ENCODE results near the gene LRRC55. TPM values are rescaled to one million over a fixed set of nuclear protein-coding genes. Genes with fewer than 3 reads are reported as not detected.

LRRC55 gene, protein sequence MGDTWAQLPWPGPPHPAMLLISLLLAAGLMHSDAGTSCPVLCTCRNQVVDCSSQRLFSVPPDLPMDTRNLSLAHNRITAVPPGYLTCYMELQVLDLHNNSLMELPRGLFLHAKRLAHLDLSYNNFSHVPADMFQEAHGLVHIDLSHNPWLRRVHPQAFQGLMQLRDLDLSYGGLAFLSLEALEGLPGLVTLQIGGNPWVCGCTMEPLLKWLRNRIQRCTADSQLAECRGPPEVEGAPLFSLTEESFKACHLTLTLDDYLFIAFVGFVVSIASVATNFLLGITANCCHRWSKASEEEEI
- polyA plus RNA-seq (not detected in 3 replicates), polyA minus RNA-seq (not detected in 3 replicates)
- not detected for polyA plus RNA-seq (2011; ENCODE audit: low read depth)
- polyA plus RNA-seq (2011; cell fraction: cytosol; rRNA removed): not detected in 2 replicates
- polyA plus RNA-seq (2011; cell fraction: nucleus; rRNA removed): 0.03 TPM in 1 of 2 replicates, not detected in the other
- 0.06 TPM in 1 of 2 replicates, not detected in the other for polyA plus RNA-seq (2012; ENCODE audit: low replicate concordance)
- not detected for polyA minus RNA-seq (2011; cell fraction: cytosol; rRNA and poly(A)+ RNA removed)
- polyA minus RNA-seq (2011; cell fraction: nucleus; rRNA and poly(A)+ RNA removed): not detected in 2 replicates

DNA sequence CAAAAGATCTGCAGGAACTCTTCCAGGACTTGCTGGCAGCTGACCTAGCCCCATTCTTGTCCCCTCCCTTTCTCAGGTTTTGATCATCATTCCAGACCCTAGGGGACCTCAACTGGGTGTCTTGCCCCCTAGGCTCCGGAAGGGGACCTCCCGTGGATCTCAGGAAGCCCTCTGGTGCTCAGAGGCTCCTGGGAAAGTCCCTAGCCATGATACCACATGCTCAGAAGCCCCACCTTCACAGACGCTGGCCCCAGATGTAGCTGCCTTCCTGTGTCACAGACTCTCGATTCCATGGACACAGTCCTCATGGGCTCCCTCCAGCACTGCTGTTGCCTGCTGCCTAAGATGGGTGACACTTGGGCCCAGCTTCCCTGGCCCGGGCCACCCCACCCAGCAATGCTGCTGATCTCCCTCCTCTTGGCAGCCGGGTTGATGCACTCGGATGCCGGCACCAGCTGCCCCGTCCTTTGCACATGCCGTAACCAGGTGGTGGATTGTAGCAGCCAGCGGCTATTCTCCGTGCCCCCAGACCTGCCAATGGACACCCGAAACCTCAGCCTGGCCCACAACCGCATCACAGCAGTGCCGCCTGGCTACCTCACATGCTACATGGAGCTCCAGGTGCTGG lies at the start of gene LRRC55:
Gene LRRC55, plus strand, starts transcription at position 276 of the 628 bp plus-strand sequence. Its CDS starts 70 bp downstream, at position 346.
- H3K79me2 ChIP-seq (ENCODE audit: control insufficient read depth, insufficient read depth, low read length): no peaks in the 10 kb centered on the region
- dilution Hi-C loops (cut with MboI; ENCODE audit: extremely low pct_ligation_motif_present, low sequenced_read_pairs): no loop called here
- no peak within 1 kb of the TSS for H3K27ac ChIP-seq (ENCODE audit: control insufficient read depth, insufficient read depth, low read length)
- FAIRE-seq (no peak), DNase-seq (ENCODE audit: low read depth, low spot score) (no peak)
- no peaks in the 10 kb centered on the region for H3K4me1 ChIP-seq (ENCODE audit: control insufficient read depth, extremely low read depth, insufficient read depth, low read length)
- H3K9me1 ChIP-seq (ENCODE audit: control insufficient read depth, extremely low read depth, insufficient read depth, low read length): no peaks in the 10 kb centered on the region
- no peak within 1 kb of the TSS for H2AFZ ChIP-seq (ENCODE audit: control insufficient read depth, low read length)
- no peak within 1 kb of the TSS for H3K4me2 ChIP-seq (ENCODE audit: control insufficient read depth, extremely low read depth, insufficient read depth, low read depth, low read length)
- peaks cover 46% of the 10 kb centered on the region for H3K27me3 ChIP-seq (ENCODE audit: control insufficient read depth, extremely low read depth, insufficient read depth, low read length)
- no peaks in the 10 kb centered on the region for H3K36me3 ChIP-seq (ENCODE audit: control insufficient read depth in 2 of 2, extremely low read depth in 1 of 2, insufficient read depth in 2 of 2, low read length in 2 of 2)
- H3K9me3 ChIP-seq (ENCODE audit: control insufficient read depth, low read depth, low read length): no peaks in the 10 kb centered on the region
- no peak within 1 kb of the TSS for H3K9ac ChIP-seq (ENCODE audit: control insufficient read depth, extremely low read depth, insufficient read depth, low read length)
- H3K4me3 ChIP-seq (ENCODE audit: control insufficient read depth in 2 of 3, extremely low read depth in 1 of 3, insufficient read depth in 2 of 3, low read depth in 1 of 3, low read length in 3 of 3): no peak within 1 kb of the TSS
- no peak for TF ChIP-seq EZH2 (IDR thresholded peaks at IDR 0.05; ENCODE audit: low read length)
- TF ChIP-seq, protein P1, sequence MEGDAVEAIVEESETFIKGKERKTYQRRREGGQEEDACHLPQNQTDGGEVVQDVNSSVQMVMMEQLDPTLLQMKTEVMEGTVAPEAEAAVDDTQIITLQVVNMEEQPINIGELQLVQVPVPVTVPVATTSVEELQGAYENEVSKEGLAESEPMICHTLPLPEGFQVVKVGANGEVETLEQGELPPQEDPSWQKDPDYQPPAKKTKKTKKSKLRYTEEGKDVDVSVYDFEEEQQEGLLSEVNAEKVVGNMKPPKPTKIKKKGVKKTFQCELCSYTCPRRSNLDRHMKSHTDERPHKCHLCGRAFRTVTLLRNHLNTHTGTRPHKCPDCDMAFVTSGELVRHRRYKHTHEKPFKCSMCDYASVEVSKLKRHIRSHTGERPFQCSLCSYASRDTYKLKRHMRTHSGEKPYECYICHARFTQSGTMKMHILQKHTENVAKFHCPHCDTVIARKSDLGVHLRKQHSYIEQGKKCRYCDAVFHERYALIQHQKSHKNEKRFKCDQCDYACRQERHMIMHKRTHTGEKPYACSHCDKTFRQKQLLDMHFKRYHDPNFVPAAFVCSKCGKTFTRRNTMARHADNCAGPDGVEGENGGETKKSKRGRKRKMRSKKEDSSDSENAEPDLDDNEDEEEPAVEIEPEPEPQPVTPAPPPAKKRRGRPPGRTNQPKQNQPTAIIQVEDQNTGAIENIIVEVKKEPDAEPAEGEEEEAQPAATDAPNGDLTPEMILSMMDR (optimal IDR thresholded peaks at IDR 0.05 in 1 of 3, IDR thresholded peaks at IDR 0.05 in 1 of 3, conservative IDR thresholded peaks at IDR 0.05 in 1 of 3; ENCODE audit: extremely low read depth in 1 of 3, insufficient read depth in 2 of 3, low read length in 3 of 3): no peak
- no peaks in the 10 kb centered on the region for H4K20me1 ChIP-seq (ENCODE audit: control insufficient read depth, extremely low read depth, insufficient read depth, low read length)

DNA sequence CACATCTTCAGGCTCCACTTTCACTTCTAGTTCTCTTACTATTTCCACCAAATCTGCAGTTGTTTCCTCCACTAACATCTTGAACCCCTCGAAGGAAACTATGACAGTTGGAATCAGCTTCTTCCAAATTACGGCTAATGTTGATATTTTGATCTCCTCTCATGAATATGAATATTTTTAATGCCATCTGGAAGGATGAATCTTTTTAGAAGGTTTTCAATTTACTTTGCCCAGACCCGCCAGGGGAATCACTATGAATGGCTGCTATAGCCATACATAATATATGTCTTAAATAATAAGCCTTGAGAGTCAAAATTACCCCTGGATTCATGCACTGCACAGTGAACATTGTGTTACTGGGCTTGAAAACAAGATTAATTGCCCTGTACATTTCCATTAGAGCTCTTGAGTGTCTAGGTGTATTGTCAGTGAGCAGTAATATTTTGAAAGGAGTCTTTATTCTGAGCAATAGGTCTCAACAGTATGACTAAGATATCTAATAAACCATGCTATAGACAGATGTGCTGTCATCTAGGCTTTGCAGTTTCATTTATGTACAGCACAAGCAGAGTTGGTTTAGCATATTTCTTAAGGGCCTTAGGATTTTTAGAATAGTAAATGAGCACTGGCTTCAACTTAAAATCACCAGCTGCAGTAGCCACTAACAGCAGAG lies 48.3 kb upstream of the LRRC55 start:
- no peak for FAIRE-seq
- no peaks in the 10 kb centered on the region for H3K4me1 ChIP-seq (ENCODE audit: control insufficient read depth, extremely low read depth, insufficient read depth, low read length)
- H3K36me3 ChIP-seq (ENCODE audit: control insufficient read depth in 2 of 2, extremely low read depth in 1 of 2, insufficient read depth in 2 of 2, low read length in 2 of 2): no peaks in the 10 kb centered on the region
- no peaks in the 10 kb centered on the region for H3K79me2 ChIP-seq (ENCODE audit: control insufficient read depth, insufficient read depth, low read length)
- dilution Hi-C loops (cut with MboI; ENCODE audit: extremely low pct_ligation_motif_present, low sequenced_read_pairs): no loop called here
- no peak for TF ChIP-seq EZH2 (IDR thresholded peaks at IDR 0.05; ENCODE audit: low read length)
- TF ChIP-seq, protein P1 (optimal IDR thresholded peaks at IDR 0.05 in 1 of 3, IDR thresholded peaks at IDR 0.05 in 1 of 3, conservative IDR thresholded peaks at IDR 0.05 in 1 of 3; ENCODE audit: extremely low read depth in 1 of 3, insufficient read depth in 2 of 3, low read length in 3 of 3): no peak
- H3K4me3 ChIP-seq (ENCODE audit: control insufficient read depth in 2 of 3, extremely low read depth in 1 of 3, insufficient read depth in 2 of 3, low read depth in 1 of 3, low read length in 3 of 3): no peak overlapping the region
- no peak overlapping the region for H3K27ac ChIP-seq (ENCODE audit: control insufficient read depth, insufficient read depth, low read length)
- H4K20me1 ChIP-seq (ENCODE audit: control insufficient read depth, extremely low read depth, insufficient read depth, low read length): no peaks in the 10 kb centered on the region
- no peak for DNase-seq (ENCODE audit: low read depth, low spot score)
- no peaks in the 10 kb centered on the region for H3K9me1 ChIP-seq (ENCODE audit: control insufficient read depth, extremely low read depth, insufficient read depth, low read length)
- no peak overlapping the region for H3K9ac ChIP-seq (ENCODE audit: control insufficient read depth, extremely low read depth, insufficient read depth, low read length)
- H2AFZ ChIP-seq (ENCODE audit: control insufficient read depth, low read length): no peak overlapping the region
- no peak overlapping the region for H3K4me2 ChIP-seq (ENCODE audit: control insufficient read depth, extremely low read depth, insufficient read depth, low read depth, low read length)
- no peaks in the 10 kb centered on the region for H3K27me3 ChIP-seq (ENCODE audit: control insufficient read depth, extremely low read depth, insufficient read depth, low read length)
- no peaks in the 10 kb centered on the region for H3K9me3 ChIP-seq (ENCODE audit: control insufficient read depth, low read depth, low read length)

All from keratinocyte (primary cell).